Neural cell (in vitro differentiated cells): ENCODE results near the gene SPARCL1. TPM values are rescaled to one million over a fixed set of nuclear protein-coding genes. Genes with fewer than 3 reads are reported as not detected.
"Not testable (repeated sequence)": the region's sequence is repeated elsewhere in the genome, so short reads cannot be mapped to it uniquely, and the experiment has no call there.

Experiments used
- H2AFZ ChIP-seq: fragments of 200-600, 300-800 bp; sonication (generic), shearing (Covaris generic); 2 replicates; pipeline ENCODE4 v1.6.0; 2014; ENCODE audit warnings: low read depth, mild to moderate bottlenecking, antibody characterized with exemption, low read length, moderate library complexity
- H3F3A ChIP-seq: fragments of 200-600 bp; shearing (Covaris generic); 2 replicates; pipeline ENCODE4 v1.6.1; 2016; ENCODE audit warnings: mild to moderate bottlenecking, moderate library complexity, mixed read lengths, antibody characterized with exemption, low read length; ENCODE audit not compliant: insufficient read depth, poor library complexity, severe bottlenecking
- H3K27ac ChIP-seq: fragments of 200-600, 300-800 bp; sonication (generic), shearing (Covaris generic); 2 replicates; pipeline ENCODE4 v1.5.1; 2014; ENCODE audit warnings: mild to moderate bottlenecking, low read length, moderate library complexity
- H3K27me3 ChIP-seq: fragments of 300-800, 200-600 bp; sonication (generic), shearing (Covaris generic); 2 replicates; pipeline ENCODE4 v1.6.0; 2014; ENCODE audit warnings: mild to moderate bottlenecking, low read depth, low read length, moderate library complexity; ENCODE audit not compliant: insufficient read depth
- H3K36me3 ChIP-seq: fragments of 300-800, 200-600 bp; sonication (generic), shearing (Covaris generic); 2 replicates; pipeline ENCODE4 v1.5.1; 2014; ENCODE audit warnings: mild to moderate bottlenecking, antibody characterized with exemption, low read length, moderate library complexity; ENCODE audit not compliant: insufficient read depth
- H3K4me2 ChIP-seq: fragments of 300-800, 200-600 bp; sonication (generic), shearing (Covaris generic); 2 replicates; pipeline ENCODE4 v1.6.0; 2014; ENCODE audit warnings: mild to moderate bottlenecking, low read length
- H3K4me3 ChIP-seq: fragments of 300-800, 200-600 bp; sonication (generic), shearing (Covaris generic); 2 replicates; pipeline ENCODE4 v1.5.1; 2014; ENCODE audit warnings: mild to moderate bottlenecking, low read length, moderate library complexity
- H3K79me2 ChIP-seq: fragments of 200-600 bp; shearing (Covaris generic); replicated peaks from 2 replicates; pipeline ENCODE4 v1.6.0; 2014; ENCODE audit warnings: mild to moderate bottlenecking, low read length, moderate library complexity; ENCODE audit not compliant: insufficient read depth
- H3K9ac ChIP-seq: fragments of 300-800, 200-600 bp; sonication (generic), shearing (Covaris generic); 2 replicates; pipeline ENCODE4 v1.6.1; 2016; ENCODE audit warnings: mild to moderate bottlenecking, low read length, mixed read lengths
- H3K9me2 ChIP-seq: fragments of 200-600 bp; shearing (Covaris generic); 2 replicates; pipeline ENCODE4 v1.6.1; 2016; ENCODE audit warnings: mild to moderate bottlenecking, low read length, mixed read lengths; ENCODE audit not compliant: insufficient read depth
- H3K9me3 ChIP-seq: fragments of 200-600, 300-800 bp; sonication (generic), shearing (Covaris generic); 2 replicates; pipeline ENCODE4 v1.6.1; 2016; ENCODE audit warnings: mild to moderate bottlenecking, mixed run types, low read length, moderate library complexity, mixed read lengths
- H4K20me1 ChIP-seq: fragments of 200-600 bp; shearing (Covaris generic); 2 replicates; pipeline ENCODE4 v1.6.1; 2016; ENCODE audit warnings: mild to moderate bottlenecking, mixed run types; ENCODE audit not compliant: insufficient read depth
- CTCF ChIP-seq: fragments of 450-650 bp; IDR thresholded peaks from 2 replicates; pipeline ENCODE4 v1.5.1; 2014; ENCODE audit warnings: antibody characterized with exemption, mild to moderate bottlenecking, moderate library complexity; ENCODE audit not compliant: poor library complexity, severe bottlenecking
- EP300 ChIP-seq: fragments of 450-650 bp; conservative IDR thresholded peaks from 2 replicates; pipeline ENCODE4 v1.6.1; 2014; ENCODE audit warnings: antibody characterized with exemption, mild to moderate bottlenecking, moderate library complexity; ENCODE audit not compliant: poor library complexity, severe bottlenecking
- EZH2 ChIP-seq: fragments of 200-600, 300-800 bp; shearing (Covaris generic), sonication (generic); IDR thresholded peaks from 2 replicates; pipeline ENCODE4 v1.6.1; 2014; ENCODE audit warnings: antibody characterized with exemption, low read length, borderline replicate concordance, mild to moderate bottlenecking; ENCODE audit not compliant: insufficient read depth, poor library complexity, severe bottlenecking
- MXI1 ChIP-seq: fragments of 450-650 bp; conservative IDR thresholded peaks from 2 replicates; pipeline ENCODE4 v1.6.1; 2014; ENCODE audit warnings: antibody characterized with exemption, mild to moderate bottlenecking; ENCODE audit not compliant: poor library complexity, severe bottlenecking
- POLR2AphosphoS5 ChIP-seq: IDR thresholded peaks from 2 replicates; pipeline ENCODE4 v1.6.1; 2012
- RAD21 ChIP-seq: fragments of 450-650 bp; conservative IDR thresholded peaks from 2 replicates; pipeline ENCODE4 v1.6.1; 2014; ENCODE audit warnings: antibody characterized with exemption, mild to moderate bottlenecking, moderate library complexity
- REST ChIP-seq: IDR thresholded peaks from 2 replicates; pipeline ENCODE4 v1.6.1; 2012; ENCODE audit warnings: borderline replicate concordance
- SMC3 ChIP-seq: fragments of 450-650 bp; conservative IDR thresholded peaks from 2 replicates; pipeline ENCODE4 v1.6.1; 2014; ENCODE audit warnings: antibody characterized with exemption, mild to moderate bottlenecking, moderate library complexity; ENCODE audit not compliant: poor library complexity
- TAF1 ChIP-seq: IDR thresholded peaks from 2 replicates; pipeline ENCODE4 v1.6.1; 2012; ENCODE audit warnings: low read depth
- polyA plus RNA-seq: library from polyadenylated mRNA; depleted of rRNA; stranded (reverse); fragments of >200 nt; gene quantifications from 2 replicates; pipeline ENCODE4 v1.2.3, GENCODE V29; 2014

Gene SPARCL1
- polyA plus RNA-seq, 1 donor from 2014 or later = 0.89 TPM

- Histone ChIP-seq H3K27ac (no peak overlapping the region), H4K20me1 (no peaks in the 10 kb centered on the region), H3F3A (no peaks in the 10 kb centered on the region), H3K36me3 (no peaks in the 10 kb centered on the region), H3K79me2 (no peaks in the 10 kb centered on the region), H2AFZ (no peak overlapping the region), H3K9me3 (no peaks in the 10 kb centered on the region), H3K4me2 (no peak overlapping the region), H3K9me2 (no peaks in the 10 kb centered on the region), H3K9ac (no peak overlapping the region), H3K27me3 (no peaks in the 10 kb centered on the region), H3K4me3 (no peak overlapping the region)
- TF ChIP-seq EZH2 (no peak), RAD21 (no peak), MXI1 (no peak), REST (no peak), TAF1 (no peak), POLR2AphosphoS5 (no peak), CTCF (no peak), EP300 (no peak), SMC3 (no peak)
Observed at GRCh38 chr4:87575408-87575807, 46.2 kb upstream of the SPARCL1 start.

- H3K27me3 ChIP-seq = no peaks in the 10 kb centered on the region
- no peak overlapping the region for H3K4me3 ChIP-seq
- TF ChIP-seq SMC3 (no peak), EZH2 (no peak), RAD21 (no peak), TAF1 (no peak)
- no peaks in the 10 kb centered on the region for H3K9me2 ChIP-seq
- no peak overlapping the region for H3K9ac ChIP-seq
- H3K9me3 ChIP-seq = no peaks in the 10 kb centered on the region
- H3K36me3 ChIP-seq = no peaks in the 10 kb centered on the region
- H4K20me1 ChIP-seq = no peaks in the 10 kb centered on the region
- H3K27ac ChIP-seq = no peak overlapping the region
- H2AFZ ChIP-seq = no peak overlapping the region
- H3F3A ChIP-seq = no peaks in the 10 kb centered on the region
- H3K4me2 ChIP-seq = no peak overlapping the region
- no peaks in the 10 kb centered on the region for H3K79me2 ChIP-seq
Observed at GRCh38 chr4:87574996-87575395, 45.8 kb upstream of the SPARCL1 start.

GRCh38 chr4:87574376-87574775, 45.2 kb upstream of the SPARCL1 start:
- H3K79me2 ChIP-seq, H3K9me2 ChIP-seq, H3K27ac ChIP-seq: not testable (repeated sequence)

More at GRCh38 chr4:87574376-87574775, 45.2 kb upstream of the SPARCL1 start:
- H3K9me3 ChIP-seq, H3K4me3 ChIP-seq, H3F3A ChIP-seq, H3K4me2 ChIP-seq, H4K20me1 ChIP-seq, H3K9ac ChIP-seq, H3K27me3 ChIP-seq, H2AFZ ChIP-seq, H3K36me3 ChIP-seq: not testable (repeated sequence)
